Thoracic aorta (tissue), 2 donors: ENCODE data around the gene ADGRG1. TPM values are rescaled to one million over a fixed set of nuclear protein-coding genes. Genes with fewer than 3 reads are reported as not detected.

Experiments used
- ATAC-seq: fragments of 150-250 bp; one replicate; pipeline ENCODE4 v1.8.0; 2017; ENCODE audit warnings: low read depth; ENCODE audit not compliant: insufficient number of reproducible peaks, low FRiP score
- DNase-seq: peaks from one replicate; pipeline ENCODE4 v3.0.0-alpha.2; 2020; ENCODE audit warnings: low spot score
- H3K27ac ChIP-seq, 2 donors: fragments of 200-600 bp; sonication (generic); 1 replicate in 1 of 2; 2 replicates in 1 of 2; pipeline ENCODE4 v1.5.1; 2016; ENCODE audit warnings: mild to moderate bottlenecking in 2 of 2, moderate library complexity in 2 of 2
- H3K27me3 ChIP-seq: fragments of 200-600 bp; sonication (generic); replicated peaks from 2 replicates; pipeline ENCODE4 v1.6.0; 2016; ENCODE audit warnings: mild to moderate bottlenecking; ENCODE audit not compliant: insufficient read depth
- H3K36me3 ChIP-seq: fragments of 200-600 bp; sonication (generic); one replicate; pipeline ENCODE4 v1.5.1; 2016
- H3K4me1 ChIP-seq, 2 donors: fragments of 200-600 bp; sonication (generic); 1 replicate in 1 of 2; 2 replicates in 1 of 2; pipeline versions ENCODE4 v1.5.1 to v1.6.0; 2016; ENCODE audit warnings: low read depth in 2 of 2, mild to moderate bottlenecking in 1 of 2; ENCODE audit not compliant: control insufficient read depth in 1 of 2
- H3K4me3 ChIP-seq: fragments of 200-600 bp; sonication (generic); 2 replicates; pipeline ENCODE4 v1.5.1; 2016; ENCODE audit warnings: mild to moderate bottlenecking
- H3K9me3 ChIP-seq: fragments of 200-600 bp; sonication (generic); 2 replicates; pipeline ENCODE4 v1.5.1; 2016
- total RNA-seq, 2 donors: library from RNA; depleted of rRNA; stranded (reverse); fragments of >200 nt; gene quantifications; one replicate each; pipeline versions ENCODE4 v1.1.0 to v1.2.3, GENCODE V29; 2016
- TF ChIP-seq, protein P1 (sequence below): fragments of 200-600 bp; sonication (generic); IDR thresholded peaks from one replicate; pipeline ENCODE4 v1.5.1; 2019; ENCODE audit warnings: antibody characterized with exemption

The ADGRG1 gene
- total RNA-seq, 2 donors from 2014 or later: 5.4 to 79.1 TPM

DNA sequence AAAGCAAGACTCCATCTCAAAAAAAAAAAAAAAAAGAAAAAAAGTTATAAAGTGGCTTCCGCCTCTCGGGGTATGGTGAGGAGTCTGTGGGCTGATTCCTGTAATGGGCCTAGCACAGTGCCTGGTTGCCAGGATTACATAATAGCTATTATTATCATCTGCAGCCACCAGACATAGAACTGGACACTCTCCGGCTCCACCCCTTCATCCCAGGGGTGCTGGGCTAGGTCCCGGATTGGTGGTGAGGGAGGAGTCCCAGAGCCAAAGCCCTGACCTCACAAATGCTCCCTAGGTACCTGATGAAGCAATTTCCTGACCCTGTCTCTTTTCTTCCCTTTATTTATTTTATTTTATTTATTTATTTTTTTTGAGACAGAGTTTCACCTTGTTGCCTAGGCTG is 11.6 kb upstream of the ADGRG1 start:
- DNase-seq: no peak
- H3K36me3 ChIP-seq: no peaks in the 10 kb centered on the region
- no peak overlapping the region for H3K4me3 ChIP-seq
- no peaks in the 10 kb centered on the region for H3K4me1 ChIP-seq
- no peaks in the 10 kb centered on the region for H3K9me3 ChIP-seq
- TF ChIP-seq, protein P1, sequence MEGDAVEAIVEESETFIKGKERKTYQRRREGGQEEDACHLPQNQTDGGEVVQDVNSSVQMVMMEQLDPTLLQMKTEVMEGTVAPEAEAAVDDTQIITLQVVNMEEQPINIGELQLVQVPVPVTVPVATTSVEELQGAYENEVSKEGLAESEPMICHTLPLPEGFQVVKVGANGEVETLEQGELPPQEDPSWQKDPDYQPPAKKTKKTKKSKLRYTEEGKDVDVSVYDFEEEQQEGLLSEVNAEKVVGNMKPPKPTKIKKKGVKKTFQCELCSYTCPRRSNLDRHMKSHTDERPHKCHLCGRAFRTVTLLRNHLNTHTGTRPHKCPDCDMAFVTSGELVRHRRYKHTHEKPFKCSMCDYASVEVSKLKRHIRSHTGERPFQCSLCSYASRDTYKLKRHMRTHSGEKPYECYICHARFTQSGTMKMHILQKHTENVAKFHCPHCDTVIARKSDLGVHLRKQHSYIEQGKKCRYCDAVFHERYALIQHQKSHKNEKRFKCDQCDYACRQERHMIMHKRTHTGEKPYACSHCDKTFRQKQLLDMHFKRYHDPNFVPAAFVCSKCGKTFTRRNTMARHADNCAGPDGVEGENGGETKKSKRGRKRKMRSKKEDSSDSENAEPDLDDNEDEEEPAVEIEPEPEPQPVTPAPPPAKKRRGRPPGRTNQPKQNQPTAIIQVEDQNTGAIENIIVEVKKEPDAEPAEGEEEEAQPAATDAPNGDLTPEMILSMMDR: no peak
- no peak for ATAC-seq
- no peaks in the 10 kb centered on the region for H3K27me3 ChIP-seq
- H3K27ac ChIP-seq: no peak overlapping the region

DNA sequence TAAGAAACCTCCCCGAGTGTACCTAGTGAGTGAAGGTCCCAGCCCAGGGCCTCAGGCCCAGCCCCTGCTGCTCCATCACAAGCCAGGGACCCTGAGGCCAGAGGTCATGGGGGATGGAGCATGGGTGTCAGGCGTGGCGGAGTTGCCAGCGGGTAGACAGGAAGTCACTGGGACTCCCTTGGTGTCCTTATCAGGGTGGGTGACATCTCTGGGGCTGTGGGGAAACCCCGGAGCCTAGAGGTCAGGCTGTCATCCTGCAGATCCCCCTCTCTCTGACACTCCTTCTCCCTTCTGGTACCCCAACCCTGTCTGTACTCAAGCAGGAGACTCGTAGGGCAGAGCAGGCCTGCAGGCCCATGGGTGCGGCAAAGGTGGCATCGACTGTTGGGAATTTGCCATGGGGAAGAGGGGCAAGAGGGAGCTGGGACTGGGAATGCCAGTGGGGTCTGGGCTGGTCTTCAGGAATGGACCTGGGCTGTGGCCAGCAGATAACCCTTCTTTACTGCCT is 10.8 kb upstream of the ADGRG1 start:
- no peak overlapping the region for H3K27ac ChIP-seq
- DNase-seq (no peak), ATAC-seq (no peak)

DNA sequence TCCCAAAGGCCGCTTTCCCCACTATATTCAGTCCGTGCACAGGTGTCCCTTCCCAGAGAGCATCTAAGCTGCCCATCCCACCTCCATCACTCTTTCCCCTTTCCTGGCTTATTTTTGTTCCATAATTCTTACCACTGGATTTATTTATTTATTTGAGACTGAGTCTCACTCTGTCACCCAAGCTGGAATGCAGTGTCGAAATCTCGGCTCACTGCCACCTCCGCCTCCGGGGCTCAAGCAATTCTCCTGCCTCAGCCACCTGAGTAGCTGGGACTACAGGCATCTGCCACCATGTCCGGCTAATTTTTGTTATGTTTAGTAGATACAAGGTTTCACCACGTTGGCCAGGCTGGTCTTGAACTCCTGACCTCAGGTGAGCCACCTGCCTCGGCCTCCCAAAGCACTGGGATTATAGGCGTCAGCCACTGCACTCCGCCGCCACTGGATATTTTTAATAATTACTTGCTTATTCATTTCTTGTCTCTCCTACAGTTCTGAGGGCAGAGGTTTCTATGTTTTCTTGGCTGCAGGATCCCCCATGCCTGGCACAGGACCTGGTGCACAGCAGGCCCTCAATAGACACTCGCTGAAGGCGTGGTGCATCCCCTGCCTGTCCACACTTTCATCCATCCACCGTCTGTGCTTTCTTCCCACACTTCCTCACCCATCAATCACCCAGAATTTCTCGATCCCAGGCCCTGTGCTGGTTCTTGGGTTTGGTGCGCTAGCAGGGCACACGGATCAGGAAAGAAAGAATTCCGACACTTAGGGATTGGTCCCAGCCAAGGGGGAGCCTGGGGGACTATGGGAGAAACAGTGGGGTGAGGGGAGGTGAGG is 9.9 kb upstream of the ADGRG1 start:
- Histone ChIP-seq H3K36me3 (no peaks in the 10 kb centered on the region), H3K4me1 (no peaks in the 10 kb centered on the region), H3K27ac (no peak overlapping the region), H3K27me3 (no peaks in the 10 kb centered on the region), H3K9me3 (no peaks in the 10 kb centered on the region), H3K4me3 (no peak overlapping the region)
- TF ChIP-seq, protein P1: no peak
- ATAC-seq: no peak
- DNase-seq: no peak

More for the DNA sequence above, 10.8 kb upstream of the ADGRG1 start:
- no peaks in the 10 kb centered on the region for H3K36me3 ChIP-seq
- H3K27me3 ChIP-seq: no peaks in the 10 kb centered on the region
- TF ChIP-seq, protein P1: no peak
- no peaks in the 10 kb centered on the region for H3K4me1 ChIP-seq
- no peaks in the 10 kb centered on the region for H3K9me3 ChIP-seq
- H3K4me3 ChIP-seq: no peak overlapping the region

DNA sequence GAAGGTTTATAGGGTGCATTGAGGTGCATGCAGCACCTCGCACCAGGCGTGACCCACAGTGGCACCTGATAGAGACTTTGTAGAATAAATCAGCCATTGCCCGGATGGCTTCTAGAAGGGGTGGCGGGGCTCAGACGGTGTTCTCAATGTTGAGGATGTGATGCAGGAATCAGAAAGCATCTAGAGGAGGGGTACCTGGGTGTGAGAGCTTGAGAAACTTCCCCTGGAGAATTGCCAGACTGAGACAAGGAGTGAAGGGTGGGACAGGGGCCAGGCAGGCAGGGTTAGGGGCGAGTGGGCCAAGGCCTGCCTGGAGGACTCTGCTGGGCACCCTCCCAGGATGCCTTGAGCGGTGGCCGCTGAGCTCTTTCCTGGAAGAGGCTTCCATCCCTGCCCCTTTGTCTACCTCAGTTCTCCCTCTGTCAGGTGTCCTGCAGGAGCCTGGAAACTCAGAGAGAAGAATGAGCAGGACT is 9.3 kb upstream of the ADGRG1 start:
- Histone ChIP-seq H3K4me3 (no peak overlapping the region), H3K27ac (no peak overlapping the region), H3K36me3 (no peaks in the 10 kb centered on the region), H3K27me3 (no peaks in the 10 kb centered on the region), H3K9me3 (no peaks in the 10 kb centered on the region), H3K4me1 (no peaks in the 10 kb centered on the region)
- no peak for ATAC-seq
- TF ChIP-seq, protein P1: no peak
- no peak for DNase-seq

DNA sequence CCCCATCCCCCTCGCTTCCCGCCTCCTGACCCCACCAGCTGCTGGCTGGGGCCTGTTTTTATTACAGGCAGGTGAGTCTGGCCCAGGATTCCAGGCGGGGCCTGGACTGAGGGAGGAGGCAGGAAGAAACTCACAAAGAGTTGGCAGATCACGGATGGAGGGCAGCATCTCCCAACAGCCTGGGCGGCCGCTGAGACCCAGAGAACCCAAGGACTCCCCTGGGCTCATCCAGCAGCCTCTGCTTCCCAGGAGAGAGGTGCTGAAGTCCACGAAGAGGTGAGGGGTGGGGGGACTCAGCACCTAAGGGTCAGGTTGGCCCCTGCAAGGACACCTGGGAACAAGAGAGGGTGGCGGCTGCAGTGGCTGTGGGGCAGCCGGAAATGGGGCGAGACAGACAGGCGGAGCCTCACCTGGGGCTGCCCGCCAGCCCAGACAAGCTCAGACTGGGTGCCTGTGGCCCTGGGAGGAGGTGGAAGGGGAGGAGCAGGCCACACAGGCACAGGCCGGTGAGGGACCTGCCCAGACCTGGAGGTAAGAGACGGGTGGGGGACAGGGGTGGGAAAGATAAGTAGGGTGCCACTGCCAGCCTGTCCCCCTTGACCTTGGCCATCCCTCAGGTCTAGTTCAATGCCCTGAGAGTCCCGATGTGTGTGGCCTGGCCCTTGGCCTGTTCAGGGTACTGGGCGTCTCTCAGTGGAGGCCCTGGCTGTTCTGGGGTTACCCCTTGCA is 8.7 kb upstream of the ADGRG1 start:
- DNase-seq (no peak), ATAC-seq (no peak)
- Histone ChIP-seq H3K27ac (no peak overlapping the region), H3K36me3 (no peaks in the 10 kb centered on the region), H3K27me3 (no peaks in the 10 kb centered on the region), H3K4me1 (no peaks in the 10 kb centered on the region), H3K4me3 (no peak overlapping the region), H3K9me3 (no peaks in the 10 kb centered on the region)
- TF ChIP-seq, protein P1: no peak
